VCaP (cell line): ENCODE data around the gene NOL9.

Source experiments
- H3K27ac ChIP-seq: fragments of 450-650 bp; 2 replicates; pipeline ENCODE4 v1.5.1; 2017
- CTCF ChIP-seq: fragments of 450-650 bp; conservative IDR thresholded peaks from 2 replicates; pipeline ENCODE4 v1.5.1; 2017; ENCODE audit warnings: mild to moderate bottlenecking, moderate library complexity

NOL9 gene

GRCh38 chr1:6481820-6482219, 72.5 kb downstream of the NOL9 start:
- H3K27ac ChIP-seq: no peak overlapping the region
- TF ChIP-seq CTCF: no peak

DNA sequence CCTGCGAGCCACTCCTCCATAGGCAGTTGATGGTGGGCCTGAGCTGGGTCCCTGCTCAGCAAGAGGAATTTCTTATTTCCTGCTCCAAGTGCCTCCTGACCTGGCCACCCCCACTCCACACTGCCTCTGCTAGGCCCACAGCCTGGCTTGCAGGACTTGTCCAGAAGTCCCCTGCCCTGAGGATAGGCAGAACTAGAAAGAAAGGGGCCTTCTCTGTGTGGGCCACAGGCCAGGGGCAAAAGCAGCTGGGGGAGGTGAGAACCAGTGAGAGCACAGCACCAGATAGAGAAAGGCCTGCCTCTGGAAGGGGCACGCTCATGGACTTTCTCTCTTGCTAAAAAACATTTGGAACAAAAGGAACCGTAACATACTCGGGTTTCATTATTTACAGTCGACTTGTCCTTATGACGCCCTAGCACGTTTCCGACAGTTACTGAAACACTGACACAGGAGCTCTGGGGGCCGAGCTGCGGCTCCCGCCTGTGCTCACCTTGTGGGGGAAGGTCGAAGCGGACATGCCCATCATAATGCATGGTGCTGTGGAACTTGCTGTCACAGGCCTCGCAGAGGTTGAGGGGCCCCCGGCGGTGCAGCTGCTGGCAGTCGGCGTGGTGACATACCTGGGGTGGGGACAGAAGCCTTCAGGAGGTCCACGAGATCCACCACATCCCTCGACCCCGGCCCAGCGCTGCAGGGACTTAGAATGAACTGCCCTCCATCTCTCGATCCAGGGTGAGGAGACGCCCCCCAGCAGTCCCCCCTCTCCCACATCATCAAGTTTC, 77.1 kb downstream of the NOL9 start:
- TF ChIP-seq CTCF: no peak
- no peak overlapping the region for H3K27ac ChIP-seq

DNA sequence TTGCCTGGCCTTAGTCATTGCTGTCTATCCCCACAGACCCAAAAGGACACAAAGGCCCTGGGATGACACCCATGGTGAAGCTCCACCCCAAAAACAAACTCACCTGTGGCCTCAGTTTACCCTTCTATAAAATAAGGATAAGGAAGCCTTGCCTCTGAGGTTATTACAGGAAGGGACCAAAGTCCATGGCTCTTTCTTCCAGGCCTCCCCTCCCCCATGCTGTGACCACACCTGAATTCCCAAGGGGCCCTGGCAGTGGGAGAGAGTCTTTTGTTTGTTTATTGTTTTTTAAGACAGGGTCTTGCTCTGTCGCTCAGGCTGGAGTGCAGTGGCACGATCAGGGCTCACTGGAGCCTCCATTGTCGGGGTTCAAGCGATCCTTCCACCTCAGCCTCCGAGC, 77.8 kb downstream of the NOL9 start:
- no peak for TF ChIP-seq CTCF
- no peak overlapping the region for H3K27ac ChIP-seq

DNA sequence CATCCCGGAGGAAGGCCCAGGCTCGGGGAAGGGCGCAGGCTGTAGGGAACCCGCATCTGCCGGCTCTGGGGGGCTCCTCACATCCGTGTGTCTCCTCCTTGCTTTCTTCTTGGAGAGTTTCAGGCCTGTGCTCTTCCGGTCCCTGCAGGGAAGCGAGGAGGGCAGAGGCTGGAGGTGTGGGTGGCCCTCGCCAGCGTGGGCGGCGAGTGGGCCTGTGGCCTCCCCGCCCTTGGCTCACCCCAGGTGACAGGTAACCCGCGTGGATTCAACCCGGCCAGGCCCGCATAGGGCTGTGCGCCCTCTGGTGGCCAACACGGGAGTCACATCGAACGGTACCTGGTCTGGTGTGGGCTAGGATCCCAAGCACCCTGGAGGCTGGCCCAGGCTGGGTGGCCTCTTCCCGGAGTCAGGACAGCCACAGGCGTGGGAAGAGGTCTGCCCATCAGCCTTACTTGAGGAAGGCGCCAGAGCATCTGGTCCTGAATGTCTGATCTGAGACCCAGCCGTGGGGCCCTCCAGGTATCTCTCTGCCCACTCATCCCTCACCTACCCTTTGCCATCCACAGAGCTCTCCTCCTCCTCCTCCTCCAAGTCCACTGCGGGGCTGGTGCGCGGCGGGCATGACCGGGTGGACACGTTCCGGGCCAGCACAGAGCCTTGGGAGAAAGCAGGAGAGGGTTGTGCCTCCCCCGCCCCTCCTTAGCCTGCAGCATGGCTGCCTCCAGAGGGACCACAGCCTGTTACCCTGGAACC, 78.8 kb downstream of the NOL9 start:
- peak; percentile 99 for TF ChIP-seq CTCF
- H3K27ac ChIP-seq: no peak overlapping the region

DNA sequence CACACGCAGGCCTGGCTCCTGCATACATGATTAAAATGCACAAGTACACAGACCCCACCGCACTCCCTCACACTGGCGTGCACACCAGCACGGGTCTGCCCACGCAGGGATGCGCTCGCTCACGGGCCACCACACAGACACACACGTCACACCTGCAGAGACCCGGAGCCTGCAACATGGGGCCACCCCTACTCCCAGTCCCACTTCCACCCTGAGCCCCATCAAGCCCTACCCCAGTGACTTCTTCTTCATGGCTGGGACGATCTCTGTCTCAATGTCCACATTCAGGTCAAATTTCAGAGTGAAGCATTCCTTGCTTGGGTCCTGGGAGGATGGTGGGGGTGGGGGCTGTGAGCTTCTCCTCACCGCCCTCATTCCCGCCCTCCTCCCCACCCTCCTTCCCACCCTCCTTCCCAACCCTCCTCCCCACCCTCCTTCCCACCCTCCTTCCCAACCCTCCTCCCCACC, 79.5 kb downstream of the NOL9 start:
- H3K27ac ChIP-seq: no peak overlapping the region

GRCh38 chr1:6473974-6474814, 80.1 kb downstream of the NOL9 start:
- H3K27ac ChIP-seq: no peak overlapping the region
- TF ChIP-seq CTCF: no peak

More for the DNA sequence above, 79.5 kb downstream of the NOL9 start:
- TF ChIP-seq CTCF: no peak

- H3K27ac ChIP-seq: no peak overlapping the region
- TF ChIP-seq CTCF: no peak
These were observed 81.2 kb downstream of the NOL9 start for GRCh38 chr1:6473156-6473555.
